ENCODE results near the gene STUB1.
"Not testable (repeated sequence)": the region's sequence is repeated elsewhere in the genome, so short reads cannot be mapped to it uniquely, and the experiment has no call there.

The STUB1 gene

GRCh38 chr16:678858-679813, 1.1 kb upstream of the STUB1 start:
- peak; percentile 40 for DNase-seq (ENCODE audit: low spot score)

GRCh38 chr16:680625-680945, 375 bp downstream of the STUB1 start:
- DNase-seq (ENCODE audit: low spot score), result no peak

- DNase-seq (ENCODE audit: low spot score), result no peak
Observed at GRCh38 chr16:680967-681745, 946 bp downstream of the STUB1 start.

GRCh38 chr16:681746-682427, 1.7 kb downstream of the STUB1 start:
- DNase-seq (ENCODE audit: low spot score), result no peak

- DNase-seq (ENCODE audit: low spot score), result no peak
Observed at GRCh38 chr16:682493-683395, 2.5 kb downstream of the STUB1 start.

GRCh38 chr16:683396-684070, 3.3 kb downstream of the STUB1 start:
- DNase-seq (ENCODE audit: low spot score), result no peak

- peak; percentile 97 for DNase-seq (ENCODE audit: low spot score)
Observed at GRCh38 chr16:684071-684794, 4.0 kb downstream of the STUB1 start, which contains the start of gene JMJD8. JMJD8 (minus strand) TSS chr16:684334; CDS start chr16:684319, 15 bp downstream.

- no peak for DNase-seq (ENCODE audit: low spot score)
Observed at GRCh38 chr16:684961-685696, 4.9 kb downstream of the STUB1 start.

GRCh38 chr16:685967-686366, 5.8 kb downstream of the STUB1 start:
- peak; percentile 42 for DNase-seq (ENCODE audit: low spot score)

GRCh38 chr16:686459-687260, 6.5 kb downstream of the STUB1 start:
- DNase-seq (ENCODE audit: low spot score), result no peak

GRCh38 chr16:687499-687898, 7.3 kb downstream of the STUB1 start:
- no peak for DNase-seq (ENCODE audit: low spot score)

GRCh38 chr16:689175-689897, 9.1 kb downstream of the STUB1 start:
- DNase-seq (ENCODE audit: low spot score), result no peak

GRCh38 chr16:691242-691641, 11.0 kb downstream of the STUB1 start:
- not testable (repeated sequence) for DNase-seq (ENCODE audit: low spot score)

GRCh38 chr16:692356-693108, 12.3 kb downstream of the STUB1 start:
- no peak for DNase-seq (ENCODE audit: low spot score)

GRCh38 chr16:693364-693763, 13.2 kb downstream of the STUB1 start:
- DNase-seq (ENCODE audit: low spot score), result no peak

- DNase-seq (ENCODE audit: low spot score), result no peak
Observed at GRCh38 chr16:693766-694165, 13.6 kb downstream of the STUB1 start.

- DNase-seq (ENCODE audit: low spot score), result no peak
Observed at GRCh38 chr16:694187-694862, 14.1 kb downstream of the STUB1 start.
